Colon (tissue), 2 donors: Measurements from ENCODE around the gene HPSE2.

Source experiments
- FAIRE-seq: peaks from 2 replicates; lab custom pipeline; 2012; peaks lifted over from hg19 to GRCh38; lab: Jason Lieb, UNC
- donor health status: control.
- donor health status: control.

The HPSE2 gene

DNA sequence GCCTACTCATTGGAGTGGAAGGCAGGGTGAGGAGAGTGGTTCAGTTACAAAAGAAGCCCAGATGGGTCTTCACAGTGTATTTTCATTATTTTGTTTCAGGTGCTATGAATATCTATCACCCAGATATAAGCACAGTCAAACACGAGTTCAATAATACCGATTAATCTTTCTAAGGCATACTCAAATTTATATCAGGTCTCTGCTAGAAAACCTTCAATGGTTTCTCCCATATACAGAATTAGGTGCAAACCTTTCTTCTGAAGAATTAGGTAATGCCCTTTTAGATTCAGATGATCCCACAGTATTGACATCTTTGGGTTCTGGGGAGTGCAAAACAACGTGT, 774.2 kb downstream of the HPSE2 start:
- no peak for FAIRE-seq

DNA sequence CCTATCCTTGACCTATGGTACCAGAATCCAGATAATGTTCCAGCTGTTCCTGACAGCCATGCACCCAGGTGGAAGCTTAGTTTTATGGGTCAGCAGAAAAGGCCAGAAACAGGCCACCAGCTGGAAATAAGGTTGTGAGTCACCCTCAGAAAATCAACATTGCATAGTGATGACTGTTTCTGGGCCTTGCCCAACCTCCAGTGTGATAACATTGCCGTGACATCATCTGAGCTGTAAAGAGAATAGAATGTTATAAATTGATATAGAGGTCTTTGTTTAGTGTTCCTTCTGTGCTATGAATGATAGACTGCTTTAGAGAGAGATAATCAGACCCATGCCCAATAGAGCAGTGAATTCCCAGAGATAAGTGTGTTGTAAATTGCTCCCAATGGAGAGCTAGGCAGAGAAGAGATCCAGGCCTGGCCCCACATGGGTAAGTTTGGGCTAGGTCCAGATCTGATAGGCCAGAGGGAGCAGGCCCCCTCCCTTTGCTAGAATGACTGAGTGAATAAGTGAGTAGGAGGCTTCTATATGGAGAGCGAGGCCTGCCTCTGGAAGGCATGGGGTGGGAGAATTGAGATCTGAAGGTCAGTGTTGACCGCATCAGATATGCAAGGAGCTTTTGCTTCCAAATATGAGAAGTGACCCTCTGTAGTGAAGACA, 774.7 kb downstream of the HPSE2 start:
- no peak for FAIRE-seq

DNA sequence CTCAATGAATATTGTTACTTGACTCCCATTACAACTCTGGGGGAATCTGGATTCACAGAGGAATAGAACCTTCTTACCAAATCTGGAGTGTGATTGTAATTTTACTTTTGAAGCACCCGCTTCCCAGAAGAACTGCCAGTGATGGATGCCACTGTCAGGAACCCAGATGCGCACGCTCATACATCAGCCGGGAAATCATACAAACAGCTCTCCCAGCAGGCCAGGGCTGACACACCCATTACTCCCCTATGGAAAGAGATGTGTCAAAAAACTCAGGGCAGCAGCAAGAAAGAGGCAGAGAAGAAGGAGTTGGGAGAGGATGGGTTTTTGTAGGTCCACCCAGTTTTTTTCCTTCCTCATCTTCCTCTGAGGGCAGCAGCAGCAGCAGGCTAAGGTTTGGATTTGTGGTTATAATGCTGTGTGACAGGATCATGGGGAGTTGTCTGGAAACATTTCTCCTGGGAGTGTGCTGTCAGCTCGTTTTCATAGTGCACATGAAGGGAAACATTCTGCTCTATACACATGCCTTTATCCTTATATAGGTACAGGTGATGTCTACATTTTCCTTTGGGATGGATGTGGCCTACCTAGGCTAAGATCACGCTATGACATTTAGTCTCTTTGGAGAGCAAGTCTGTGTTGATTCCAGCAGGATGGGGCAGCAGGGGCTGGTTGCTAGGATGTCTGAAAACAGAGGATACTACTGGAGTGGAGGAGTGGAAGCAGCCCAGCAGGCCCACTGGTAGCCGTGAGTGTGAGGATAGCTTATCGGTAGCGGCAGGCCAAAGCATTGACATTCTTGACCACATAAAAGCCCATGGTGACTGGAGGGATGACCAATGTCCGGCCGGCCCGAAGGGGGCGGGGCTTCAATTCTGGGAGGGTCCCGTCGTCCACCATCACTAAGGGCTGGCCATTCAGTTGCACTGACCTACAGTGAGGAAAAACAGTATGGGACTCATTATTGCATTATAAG, 776.6 kb downstream of the HPSE2 start:
- no peak for FAIRE-seq

DNA sequence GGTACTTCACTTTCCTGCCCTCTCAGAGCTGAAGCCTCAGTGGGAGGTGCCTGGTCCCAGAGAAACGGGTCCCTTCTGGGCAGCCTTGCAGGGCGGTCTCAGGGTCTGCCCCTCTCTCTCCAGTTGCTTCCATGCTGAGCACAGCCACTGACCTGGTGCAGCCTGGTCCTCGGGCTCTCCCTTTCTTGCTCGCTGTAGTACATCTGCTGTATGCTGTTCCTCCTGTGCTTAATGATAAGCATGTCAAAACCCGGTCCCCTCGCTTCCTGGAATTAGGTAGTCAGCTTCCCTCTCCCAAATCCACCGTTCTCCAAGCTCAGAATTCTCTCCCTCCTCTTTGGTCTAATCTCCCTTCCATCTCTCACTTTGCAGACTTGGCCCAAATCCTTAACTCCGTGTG, 777.9 kb downstream of the HPSE2 start:
- no peak for FAIRE-seq

DNA sequence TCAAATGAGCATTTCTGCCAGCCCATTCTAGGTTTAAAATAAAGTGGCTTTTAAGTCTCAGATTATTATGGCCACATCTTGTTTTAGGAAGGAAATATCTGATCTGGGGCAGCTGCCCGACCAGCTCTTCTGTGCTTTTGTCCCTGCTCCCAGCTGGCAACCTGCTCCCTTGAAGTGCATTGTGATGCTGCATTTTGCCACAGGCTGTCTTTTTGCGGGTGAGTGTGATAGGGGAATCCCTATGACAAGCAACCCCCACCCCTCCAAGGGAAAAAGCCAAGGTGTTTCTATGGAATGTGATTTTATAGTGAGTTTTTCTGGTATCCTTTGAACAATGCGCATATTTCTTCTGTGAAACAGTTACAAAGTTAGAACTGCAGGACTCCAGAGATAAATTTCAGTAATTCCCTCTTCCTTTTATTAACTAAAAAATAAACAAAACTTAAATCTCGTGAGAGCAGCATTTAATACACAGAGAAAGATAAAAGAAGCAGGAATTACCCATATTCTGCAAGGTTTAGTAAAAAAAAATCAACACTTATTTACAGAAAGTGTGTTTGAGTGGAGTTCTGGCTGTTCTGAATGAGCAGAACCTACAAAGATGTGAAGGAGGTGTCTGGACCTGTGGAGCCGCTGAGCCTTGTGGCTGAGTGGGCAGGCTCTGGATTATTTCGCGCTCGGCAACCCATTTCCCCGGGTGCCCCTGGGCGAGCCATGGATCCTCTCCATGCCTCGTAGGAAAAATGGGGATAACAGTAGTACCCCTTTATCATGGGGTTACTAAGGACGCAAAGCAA, 778.8 kb downstream of the HPSE2 start:
- FAIRE-seq: no peak

DNA sequence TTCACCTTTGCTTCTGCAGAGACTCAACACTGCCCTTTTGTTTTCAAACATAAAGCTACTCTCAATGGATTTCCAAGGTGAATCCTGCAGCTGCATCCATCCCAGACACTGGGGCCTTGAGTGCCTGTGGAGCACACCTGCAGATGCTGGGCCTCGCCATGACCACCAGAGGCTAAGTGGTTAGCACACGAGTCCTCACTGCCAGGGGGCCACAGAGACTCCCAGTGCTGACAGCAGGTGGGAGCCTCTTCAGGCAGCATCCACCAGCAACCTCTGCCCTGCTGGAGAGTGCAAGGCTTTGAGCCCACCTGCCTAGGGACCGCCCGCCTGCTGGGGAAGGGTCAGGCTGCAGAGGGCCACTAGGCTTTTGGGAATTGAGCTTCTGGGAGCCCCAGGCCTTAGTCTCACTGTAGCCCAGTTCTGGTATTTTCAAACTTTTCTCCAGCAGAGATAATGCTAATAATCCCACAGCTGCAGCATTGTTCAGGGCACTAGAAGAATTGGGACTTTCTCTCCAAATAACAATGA, 779.5 kb downstream of the HPSE2 start:
- FAIRE-seq: no peak

DNA sequence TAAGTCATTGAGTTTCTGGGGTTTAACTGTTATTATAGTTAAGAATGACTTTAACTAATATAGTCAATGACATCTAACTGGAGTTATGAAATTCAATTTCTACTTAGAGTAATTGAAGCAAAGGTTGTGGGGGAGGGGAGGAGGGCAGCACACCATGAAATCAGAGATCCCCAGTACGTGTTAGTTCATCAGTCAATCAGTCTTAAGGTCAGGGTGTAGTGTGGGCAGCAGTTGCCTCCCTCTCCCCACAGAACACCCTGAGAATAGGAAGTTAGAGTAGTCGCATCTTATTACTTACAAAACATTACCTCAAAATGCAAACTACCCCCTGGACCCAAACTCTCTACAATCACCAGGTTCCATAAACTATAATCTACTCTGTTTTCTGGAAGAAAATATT, 781.9 kb downstream of the HPSE2 start:
- FAIRE-seq: no peak

DNA sequence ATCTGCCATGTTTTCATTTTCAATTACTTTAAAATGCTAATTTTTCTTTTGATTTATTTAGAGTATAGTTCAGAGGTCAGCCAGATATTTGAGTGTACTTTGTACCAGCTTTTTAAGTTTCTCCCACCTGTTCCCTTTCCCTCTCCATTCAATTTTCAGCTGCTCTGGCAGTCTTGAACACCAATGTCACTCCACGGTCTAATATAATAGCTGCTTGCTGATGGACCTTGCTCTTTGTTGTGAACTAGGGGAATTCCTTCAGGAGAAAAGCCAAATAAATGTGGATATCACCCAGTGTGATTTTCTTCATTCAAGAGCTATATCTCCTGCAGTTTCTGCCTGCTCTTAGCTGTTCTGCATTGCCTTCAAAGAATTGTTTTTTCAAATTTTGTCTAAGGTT, 785.0 kb downstream of the HPSE2 start:
- FAIRE-seq: no peak

DNA sequence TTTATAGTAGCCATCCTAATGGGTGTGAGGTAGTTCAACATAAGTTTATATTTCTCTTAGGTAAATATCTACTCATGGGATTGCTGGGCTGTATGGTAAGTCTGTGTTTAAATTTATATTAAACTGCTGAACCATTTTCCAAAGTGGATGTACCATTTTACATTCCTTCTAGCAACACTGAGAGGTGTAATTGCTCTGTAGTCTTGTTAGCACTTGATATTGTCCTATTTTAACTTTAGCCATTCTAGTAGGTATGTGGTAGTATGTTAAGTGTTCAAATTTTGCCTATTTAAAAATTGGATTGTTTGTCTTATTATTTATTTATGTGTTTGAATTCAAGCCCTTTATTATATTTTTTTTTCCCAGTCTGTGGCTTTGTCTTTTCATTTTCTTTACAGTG, 786.4 kb downstream of the HPSE2 start:
- FAIRE-seq: no peak

DNA sequence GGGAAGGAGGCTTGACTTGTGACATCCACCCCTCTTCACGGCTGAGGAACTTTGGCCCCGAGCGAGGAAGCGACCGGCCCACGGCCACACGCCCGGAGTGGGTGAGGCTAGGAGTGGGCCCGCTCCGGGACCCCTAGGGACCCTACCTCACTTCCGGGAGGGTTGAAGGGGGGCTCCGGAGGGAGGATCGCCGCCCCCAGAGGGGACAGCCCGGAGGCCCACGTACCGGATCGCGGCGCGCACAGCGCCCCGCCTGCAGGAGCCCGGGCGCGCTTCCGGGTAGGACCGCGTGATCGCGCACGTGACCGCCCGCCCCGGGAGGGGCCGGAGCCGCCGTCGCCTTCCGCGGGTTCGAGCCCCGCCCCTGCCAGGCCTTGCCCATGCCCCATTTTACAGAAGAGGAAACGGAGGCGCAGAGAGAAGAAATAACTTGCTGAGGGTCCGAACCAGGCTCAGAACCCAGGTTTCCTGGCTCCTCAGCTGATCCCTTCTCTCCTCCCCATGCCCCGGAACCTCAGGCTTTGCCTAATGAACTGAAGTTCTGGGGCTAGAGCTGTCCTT, 788.9 kb downstream of the HPSE2 start, which contains the start of gene HPS1:
Gene HPS1, minus strand, starts transcription at position 275 of the 561 bp plus-strand sequence. CDS start 3,695 bp downstream, outside the sequence.
- FAIRE-seq: no peak

DNA sequence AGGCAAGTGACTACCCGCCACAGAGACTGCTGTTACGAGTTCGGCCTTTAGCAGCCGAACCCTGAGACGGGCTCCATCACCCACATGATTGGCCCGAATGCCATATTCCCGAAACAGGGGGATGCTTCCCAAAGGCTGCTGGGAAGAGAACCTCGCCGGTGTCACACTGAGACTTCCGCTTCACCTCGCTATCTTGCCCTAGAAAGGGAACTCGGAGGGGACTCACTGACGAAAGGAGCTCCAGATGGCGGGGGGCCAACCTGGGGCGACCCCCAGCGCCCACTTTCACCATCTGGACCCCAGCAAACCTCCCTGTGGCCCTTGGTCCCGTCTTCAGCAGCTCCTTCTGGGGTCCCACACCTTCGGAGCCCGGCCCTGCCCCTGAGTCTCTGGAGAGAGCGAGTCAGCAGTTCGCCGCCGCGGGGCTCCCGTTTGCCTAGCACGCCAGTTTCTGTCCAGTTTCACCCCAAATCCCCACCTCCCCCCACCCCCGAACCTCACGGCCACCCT, 789.4 kb downstream of the HPSE2 start:
- no peak for FAIRE-seq

DNA sequence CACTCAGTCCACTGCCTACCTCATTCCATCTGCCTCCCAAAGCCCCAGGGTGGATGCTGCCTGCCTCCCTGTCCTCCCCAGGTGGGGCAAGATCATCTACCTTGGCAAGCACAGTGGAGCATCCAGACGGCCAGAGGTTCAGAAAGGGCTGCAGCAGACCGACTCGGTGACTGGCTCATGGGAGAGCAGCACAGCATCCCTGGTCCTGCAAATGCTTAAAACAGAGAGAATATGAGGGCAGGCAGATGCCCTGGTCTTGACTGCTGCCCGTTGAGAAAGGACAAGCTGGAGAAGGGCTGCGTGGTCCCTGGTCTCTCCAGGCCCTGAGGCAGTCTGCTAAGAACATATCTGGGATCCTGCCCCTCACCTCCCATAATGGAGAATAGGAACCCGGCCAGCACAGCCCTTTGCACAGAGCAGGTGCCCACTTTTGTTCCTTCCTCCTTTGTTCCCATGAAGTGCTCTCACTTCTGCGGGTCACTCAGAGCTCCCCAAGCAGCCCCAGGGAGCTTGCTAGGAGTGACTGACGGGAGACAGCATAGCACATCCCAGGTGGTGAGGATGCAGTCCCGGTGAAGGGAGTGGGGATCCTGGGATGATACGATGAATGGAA, 790.3 kb downstream of the HPSE2 start:
- FAIRE-seq: no peak

DNA sequence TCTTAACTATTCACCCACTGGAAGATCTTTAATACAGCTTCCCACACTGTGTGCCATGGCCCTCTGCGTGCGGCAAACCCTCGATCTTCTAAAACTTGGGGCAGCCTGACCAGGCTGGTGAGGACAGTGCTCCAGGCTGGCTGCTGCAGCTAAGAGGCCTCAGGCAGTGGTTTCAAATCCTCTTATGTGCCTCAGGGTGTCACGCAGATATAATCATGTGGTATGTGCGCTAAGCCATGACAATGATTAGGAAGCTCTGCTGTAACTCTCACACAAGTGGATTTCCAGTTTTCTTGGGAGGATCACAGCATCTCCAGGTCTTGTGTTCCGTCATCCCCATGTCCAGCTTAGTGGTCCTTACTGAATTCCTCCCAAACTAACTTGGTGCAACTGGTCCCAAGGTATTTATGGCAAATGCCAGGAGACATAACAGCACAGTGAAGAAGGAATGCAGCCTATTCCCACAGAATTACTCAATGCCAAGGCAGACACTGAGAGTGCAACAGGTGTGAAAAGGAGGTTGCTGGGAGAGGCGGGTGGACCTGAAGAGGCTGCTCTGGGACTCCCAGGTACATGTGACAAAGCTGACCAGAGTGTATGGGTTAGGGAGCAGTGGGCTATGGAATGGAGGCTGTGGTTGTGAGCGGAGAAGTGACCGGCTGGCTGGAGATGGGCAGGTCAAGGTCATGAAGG, 791.2 kb downstream of the HPSE2 start:
- no peak for FAIRE-seq

DNA sequence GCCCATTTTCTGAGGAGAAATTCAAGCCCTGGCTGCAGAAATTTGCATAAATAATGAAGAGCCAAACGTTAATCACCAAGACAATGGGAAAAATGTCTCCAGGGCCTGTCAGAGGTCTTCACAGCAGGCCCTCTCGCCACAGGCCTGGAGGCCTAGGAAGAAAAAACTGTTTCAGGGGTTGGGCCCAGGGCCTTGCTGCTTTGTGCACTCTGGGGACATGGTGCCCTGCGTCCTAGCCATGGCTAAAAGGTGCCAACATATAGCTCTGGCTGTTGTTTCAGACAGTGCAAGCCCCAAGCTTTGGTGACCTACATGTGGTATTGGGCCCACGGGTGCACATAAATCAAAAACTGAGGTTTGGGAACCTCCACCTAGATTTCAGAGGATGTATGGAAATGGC, 796.9 kb downstream of the HPSE2 start:
- FAIRE-seq: no peak

DNA sequence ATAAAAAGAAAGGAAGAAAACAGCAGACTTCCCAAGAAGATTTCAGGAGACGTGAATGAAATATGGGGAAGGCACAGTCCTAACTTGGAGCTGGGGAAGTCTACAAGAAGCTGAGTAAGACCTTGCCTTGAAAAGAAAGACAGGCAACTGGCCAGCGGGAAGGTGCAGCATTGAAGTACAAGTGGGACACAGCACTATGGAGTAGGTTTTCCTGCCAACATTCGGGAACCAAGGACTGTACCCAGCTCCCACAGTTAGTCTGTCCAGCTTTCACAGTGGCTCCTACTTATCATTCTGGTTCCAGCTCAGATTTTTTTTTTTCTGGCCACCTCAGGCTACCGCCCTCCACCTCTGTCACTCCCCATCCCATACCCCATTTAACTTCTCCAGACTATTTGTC, 798.9 kb downstream of the HPSE2 start:
- no peak for FAIRE-seq

DNA sequence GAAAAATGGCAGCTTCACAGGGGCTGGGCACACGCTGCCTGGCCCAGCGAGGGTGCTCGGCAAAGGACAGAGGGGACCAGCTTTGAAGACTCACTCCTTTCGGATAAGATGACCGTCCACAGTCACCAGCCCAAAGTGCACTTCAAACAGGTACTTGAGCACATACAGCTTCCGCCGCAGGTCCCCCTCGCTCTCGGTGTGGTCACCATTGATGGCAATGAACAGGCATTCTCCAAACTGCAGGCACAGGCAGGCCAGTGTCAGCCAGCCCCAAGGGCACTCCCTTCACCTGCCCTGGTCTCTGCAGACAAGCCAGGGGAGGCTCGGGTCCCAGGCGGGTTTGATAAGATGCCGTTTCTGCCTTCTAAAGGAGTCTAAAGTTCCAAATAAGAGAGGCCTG, 800.5 kb downstream of the HPSE2 start:
- FAIRE-seq: no peak

DNA sequence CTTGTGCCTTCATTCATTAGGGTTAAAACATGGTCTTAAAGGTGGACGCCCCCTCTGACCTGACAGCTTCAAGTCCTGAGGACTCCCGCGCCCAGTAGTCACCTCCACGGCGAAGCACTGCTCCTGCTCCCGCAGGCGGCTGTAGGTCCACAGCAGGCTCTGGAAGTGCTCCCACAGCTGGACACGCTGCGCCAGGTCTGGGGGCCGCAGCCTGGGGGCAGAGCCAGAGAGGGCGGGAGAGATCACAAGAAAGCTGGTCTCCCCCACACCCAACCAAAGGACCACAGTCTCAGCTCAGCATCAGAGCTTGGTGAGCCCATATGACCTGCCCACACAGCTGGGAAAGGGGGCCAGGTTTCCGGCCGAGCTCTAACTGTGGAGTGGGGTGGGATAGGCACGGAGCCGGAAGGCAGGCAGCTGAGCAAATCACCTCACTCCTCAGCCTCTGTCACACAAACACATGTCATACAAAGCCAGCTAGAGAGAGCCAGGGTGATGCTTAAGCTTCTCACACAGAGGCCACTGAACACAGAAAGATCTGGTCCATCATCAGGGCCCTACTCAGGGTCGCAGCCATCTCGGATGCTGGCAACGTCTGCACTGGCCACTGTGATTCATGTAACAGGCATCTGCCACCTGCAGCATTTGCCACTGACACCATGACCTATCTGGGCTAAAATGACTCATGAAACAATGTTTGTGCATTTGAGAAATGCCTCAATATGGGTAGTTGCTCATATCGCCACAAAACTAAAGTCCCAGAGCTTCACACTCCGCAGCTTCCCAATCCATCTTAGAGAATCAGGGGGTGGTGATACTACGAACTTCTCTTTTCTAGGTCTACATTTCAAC, 801.5 kb downstream of the HPSE2 start:
- no peak for FAIRE-seq

DNA sequence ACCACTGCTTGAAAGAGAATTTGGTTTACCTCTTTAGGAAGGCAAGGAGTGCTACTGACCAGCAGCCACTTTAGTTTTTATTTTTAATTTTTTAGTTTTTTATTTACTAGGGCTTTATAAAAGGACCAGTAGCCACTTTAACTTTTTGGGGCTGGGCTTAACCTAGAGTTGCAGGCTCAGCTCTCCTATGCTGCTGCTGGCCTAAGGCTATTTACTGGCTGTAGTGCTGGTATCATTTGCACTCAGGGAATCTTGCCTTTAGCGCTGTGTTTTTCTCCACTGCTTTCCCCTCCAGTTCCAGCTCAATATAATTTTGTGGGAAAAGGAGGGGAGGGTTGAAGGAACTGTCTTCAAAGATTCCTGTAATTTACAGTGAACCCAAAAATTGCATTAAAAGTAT, 802.3 kb downstream of the HPSE2 start:
- FAIRE-seq: no peak

DNA sequence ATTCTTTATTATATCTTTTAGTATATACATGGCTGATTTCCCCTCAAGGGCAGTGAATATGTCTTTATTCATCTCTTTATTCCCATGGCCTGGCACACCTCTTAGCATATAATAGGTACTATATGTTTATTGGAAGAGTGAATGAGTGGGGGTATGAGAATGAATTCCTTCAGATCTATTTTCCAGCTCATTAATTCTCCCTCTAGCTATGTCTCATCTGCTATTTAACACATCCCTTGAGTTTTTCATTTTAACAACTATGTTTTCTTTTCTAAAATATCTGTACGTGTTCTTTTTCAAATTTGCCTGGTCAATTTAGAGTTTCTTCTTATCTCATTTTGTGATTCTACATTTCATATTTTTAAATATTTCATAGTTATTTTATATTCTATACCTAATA, 803.3 kb downstream of the HPSE2 start:
- FAIRE-seq: no peak

DNA sequence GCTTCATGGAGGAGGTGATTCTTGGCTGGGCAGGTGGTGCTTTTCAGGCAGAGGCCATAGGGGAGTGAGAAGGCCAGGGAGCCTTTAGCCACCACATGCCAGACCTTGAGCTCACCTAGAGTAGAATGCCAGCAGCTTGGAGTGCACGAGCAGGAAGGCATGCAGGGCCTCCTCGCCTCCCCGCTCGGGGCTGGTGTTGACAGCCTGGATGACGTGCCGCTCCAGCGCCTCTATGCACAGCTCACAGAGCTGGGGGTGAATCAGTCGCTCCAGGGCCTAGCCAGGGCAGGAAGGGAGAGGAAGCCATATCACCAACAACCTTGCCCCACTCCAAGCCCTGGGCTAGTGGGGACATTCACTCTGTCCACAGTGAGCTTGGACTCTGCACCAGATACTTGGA, 804.6 kb downstream of the HPSE2 start:
- FAIRE-seq: no peak
